ENCODE data around the gene RAD51B.
A peak's percentile ranks its signal among the peaks of the same experiment; 100 is the strongest.
"Not testable (repeated sequence)": the region's sequence is repeated elsewhere in the genome, so short reads cannot be mapped to it uniquely, and the experiment has no call there.

Gene RAD51B

DNA sequence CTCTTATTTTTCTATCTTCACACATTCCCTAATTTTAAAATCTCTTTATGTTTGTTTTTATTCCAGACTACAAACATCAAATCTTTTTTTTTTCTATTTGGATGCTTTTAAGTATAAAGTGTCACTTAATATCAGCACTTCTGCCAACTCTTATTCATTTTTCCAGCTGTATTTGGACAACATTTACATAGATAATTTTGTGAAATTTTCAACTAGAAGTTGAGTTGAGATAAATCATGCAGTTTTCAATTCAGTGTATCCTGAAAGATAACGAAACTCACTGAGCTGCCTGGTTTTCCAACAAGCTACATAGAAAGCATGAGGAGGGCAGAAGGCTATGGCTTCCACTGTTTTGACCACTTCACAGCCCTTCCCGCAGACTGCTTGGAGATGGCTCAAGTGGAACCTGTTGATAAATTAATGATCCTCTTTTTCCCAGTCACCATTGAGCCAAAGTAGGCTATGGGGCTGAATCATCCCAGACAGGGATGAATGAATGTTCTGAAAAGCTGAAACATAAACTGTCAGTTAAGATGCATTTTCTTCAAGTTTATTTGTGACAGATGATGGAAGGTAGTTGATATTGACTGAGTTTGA is 213.9 kb downstream of the RAD51B start:
- FAIRE-seq = peak; percentile 64

DNA sequence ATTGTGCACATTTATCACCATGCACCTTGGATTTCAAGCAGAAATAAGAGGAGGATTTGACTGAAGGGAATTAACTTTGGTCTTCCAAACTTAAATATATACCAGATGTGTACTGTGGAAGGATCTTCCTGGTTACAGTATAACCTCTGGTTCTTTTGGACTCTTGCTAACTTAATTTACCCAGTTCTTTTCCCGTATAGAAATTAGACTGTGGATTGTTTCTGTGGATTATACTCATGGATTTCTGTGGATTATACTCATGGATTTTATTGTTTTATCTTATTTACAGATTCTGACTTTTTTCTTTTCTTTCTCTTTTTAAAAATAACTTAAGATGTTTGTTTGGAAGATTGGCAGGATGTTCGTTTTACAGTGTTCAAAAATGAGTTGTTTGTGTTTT is 215.3 kb downstream of the RAD51B start:
- no peak for FAIRE-seq

DNA sequence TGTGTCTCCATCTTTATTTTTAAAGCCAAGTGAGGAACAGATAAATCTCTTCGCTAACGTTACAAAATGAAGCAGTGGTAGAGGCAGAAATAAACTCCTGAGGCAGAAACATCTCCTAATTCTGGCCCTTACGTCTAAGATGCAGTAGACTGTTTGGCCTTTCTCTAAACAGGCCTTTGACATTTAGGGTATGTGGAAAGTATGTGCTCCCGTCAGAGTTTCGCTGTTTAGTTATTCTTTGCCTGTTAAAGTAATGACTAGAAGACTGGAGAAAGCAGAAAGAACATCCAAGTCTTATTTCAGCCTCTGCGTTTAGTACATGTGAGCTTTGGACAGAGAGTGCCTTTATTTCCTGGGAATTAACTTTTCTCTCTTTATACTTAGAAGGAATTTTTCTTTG is 216.6 kb downstream of the RAD51B start:
- FAIRE-seq = no peak

DNA sequence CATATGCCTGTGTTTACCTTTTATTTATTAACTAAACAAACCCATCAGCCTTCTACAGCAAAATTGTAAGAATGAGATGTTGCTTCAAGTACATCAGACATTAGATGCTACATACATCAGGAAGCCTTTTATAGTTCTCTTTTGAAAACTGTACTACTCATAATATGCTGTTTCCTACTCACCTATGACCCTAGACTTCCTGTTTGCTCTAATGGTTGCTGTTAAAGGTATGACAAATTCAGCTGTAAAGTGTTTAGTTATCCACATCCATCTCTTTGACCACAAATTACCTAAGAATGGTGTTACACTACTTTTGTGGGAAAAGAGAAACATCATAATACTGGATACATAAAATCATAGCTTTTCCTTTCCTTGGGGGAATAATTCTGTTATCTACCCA is 220.0 kb downstream of the RAD51B start:
- FAIRE-seq = no peak

DNA sequence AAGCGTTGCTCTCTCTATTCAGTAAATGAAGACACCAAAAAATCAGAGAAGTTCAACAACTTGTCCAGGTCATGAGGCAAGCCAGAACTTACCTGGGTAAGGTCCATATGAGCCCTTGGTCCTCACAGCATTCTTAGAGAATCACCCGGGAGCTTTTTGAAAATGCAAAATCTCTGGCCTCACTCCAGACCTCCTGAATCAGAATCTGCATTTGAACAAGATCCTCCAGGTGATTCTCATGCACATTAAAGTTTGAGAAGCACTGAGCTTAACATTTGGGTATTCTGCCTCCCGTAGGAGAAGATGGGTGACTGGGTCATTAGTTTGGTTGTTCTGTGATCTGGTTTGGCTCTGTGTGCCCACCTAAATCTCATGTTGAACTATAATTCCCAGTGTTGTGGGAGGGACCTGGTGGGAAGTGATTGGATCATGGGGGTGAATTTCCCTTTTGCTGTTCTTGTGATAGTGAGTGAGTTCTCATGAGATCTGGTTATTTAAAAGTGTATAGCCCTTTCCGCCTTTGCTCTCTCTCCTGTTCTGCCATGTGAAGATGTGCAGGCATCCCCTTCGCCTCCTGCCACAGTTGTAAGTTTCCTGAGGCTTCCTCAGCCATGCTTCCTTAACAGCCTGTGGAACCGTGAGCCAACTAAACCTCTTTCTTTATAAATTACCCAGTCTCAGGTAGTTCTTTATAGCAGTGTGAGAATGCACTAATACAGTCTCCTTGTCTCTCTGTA is 221.2 kb downstream of the RAD51B start:
- FAIRE-seq = no peak

DNA sequence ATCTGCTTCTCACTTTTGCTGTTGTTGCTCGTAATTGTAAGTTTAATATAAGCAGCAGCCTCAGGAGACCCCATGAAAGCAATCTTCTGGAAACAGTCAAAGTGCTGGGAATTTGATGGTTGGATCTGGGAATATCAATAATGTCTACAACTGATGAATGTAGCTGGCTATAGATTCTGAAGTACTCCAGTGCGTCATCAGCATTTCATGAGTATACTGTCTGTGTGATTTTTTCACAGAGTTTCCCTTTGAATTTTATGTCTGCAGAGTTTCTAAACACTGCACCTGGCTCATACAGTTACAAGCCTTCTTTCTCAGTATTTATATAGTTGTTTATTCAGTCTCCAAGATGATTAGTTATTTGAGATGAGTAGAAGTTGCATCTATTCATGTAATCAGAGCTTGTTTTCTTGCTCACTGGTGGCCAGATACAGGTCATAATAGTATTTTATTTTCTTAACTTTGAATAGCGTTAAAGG is 222.3 kb downstream of the RAD51B start:
- FAIRE-seq = no peak

DNA sequence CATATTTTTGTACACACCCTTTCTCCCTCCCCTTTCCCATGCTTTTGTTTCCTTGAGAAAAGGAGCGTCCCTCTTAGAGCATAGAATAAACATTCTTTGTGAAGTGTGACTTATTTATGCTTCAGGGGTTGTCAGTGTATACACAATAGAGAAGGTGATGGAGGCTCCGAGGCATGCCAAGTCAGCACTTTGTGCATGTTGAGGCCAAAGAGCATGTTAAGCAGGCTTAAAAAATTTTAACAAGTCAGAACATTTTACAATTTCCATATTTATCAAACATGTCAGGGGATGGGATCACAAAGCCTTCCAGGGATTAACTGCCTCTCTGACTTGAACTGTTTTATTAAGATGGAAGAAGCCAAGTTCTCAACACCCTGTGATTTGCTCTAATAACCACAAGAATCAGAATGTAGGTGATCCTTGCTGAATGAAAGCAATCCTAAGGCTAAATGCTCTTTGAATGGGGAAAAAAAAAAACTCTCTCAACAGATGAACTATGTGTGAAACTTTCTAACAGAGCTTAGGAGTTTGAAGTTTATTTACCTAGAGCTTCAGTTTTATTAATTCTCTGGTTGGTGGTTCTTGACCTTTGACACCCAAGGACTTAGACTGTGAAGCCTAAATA is 223.1 kb downstream of the RAD51B start:
- no peak for FAIRE-seq

DNA sequence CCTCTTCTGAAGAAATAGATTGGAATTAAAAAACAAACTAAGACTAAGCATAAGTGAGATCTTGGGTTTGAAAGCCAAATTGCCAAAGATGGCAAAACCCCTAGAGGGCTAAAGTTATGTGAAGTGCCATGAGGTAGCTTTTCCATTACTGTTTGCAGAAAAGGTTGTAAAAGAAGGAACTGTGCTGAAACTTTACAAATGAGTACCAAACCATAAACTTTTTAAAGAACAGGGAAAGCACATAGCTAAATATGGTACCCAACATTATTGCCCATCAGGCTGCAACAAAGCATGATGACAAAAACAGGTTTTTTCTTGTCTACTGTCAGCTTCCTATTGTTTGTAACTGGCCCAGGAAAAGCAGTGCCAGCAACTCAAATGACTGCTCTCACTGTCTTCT is 224.2 kb downstream of the RAD51B start:
- FAIRE-seq = no peak

DNA sequence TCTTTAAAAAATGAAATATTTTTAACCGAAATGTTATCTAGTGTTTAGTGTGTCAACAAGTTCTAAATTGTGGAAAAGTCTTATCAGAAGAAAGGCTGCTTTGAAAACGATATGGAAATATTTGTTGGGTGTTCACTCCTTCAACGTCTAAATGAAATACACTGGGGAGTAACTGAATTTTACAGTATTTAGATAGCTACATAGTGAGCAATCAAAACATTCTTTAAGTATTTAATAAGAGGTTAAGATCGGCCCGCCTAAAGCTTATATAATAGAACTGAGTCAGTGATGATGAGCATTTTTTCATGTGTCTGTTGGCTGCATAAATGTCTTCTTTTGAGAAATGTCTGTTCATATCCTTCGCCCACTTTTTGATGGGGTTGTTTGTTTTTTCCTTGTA is 228.3 kb downstream of the RAD51B start:
- no peak for FAIRE-seq

DNA sequence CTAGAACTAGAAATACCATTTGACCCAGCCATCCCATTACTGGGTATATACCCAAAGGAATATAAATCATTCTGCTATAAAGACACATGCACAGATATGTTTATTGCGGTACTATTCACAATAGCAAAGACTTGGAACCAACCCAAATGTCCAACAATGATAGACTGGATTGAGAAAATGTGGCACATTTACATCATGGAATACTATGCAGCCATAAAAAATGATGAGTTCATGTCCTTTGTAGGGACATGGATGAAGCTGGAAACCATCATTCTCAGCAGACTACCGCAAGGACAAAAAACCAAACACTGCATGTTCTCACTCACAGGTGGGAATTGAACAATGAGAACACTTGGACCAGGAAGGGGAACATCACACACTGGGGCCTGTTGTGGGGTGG is 229.2 kb downstream of the RAD51B start:
- not testable (repeated sequence) for FAIRE-seq

DNA sequence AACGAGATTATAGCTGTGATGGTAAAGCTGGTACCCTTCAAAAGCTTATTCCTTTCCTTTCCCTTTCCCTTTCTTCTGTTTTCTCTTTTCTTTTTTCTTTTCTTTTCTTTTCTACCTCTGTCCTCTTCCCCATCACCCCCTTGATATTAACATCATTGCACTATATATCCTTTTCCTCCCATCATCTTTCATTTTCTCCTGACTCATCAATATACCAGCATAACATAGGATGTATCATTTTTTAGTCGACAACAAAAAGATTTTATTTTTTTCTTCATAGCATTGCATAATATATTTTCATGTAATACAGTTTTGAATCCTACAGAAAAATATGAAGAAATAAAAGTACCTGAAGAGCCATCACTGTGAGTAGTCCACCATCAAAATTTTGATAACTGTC is 230.6 kb downstream of the RAD51B start:
- no peak for FAIRE-seq

DNA sequence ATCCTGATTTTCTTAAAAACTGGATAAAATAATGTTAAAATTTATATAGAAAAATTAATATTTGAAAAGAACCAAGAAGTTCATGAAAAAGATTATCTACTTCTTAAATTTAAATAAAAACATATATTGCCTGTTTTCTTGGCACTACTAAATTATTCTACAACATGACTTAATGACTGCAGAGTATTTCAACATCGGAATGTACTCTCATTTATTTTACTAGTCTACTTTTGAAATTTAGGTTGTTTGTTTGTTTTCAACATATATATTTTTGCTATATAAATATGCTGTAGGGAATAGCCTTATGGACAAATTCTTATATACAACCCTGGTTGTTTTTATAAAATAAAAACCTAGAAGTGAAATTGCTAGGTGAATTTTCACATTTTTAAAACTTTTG is 231.6 kb downstream of the RAD51B start:
- no peak for FAIRE-seq

DNA sequence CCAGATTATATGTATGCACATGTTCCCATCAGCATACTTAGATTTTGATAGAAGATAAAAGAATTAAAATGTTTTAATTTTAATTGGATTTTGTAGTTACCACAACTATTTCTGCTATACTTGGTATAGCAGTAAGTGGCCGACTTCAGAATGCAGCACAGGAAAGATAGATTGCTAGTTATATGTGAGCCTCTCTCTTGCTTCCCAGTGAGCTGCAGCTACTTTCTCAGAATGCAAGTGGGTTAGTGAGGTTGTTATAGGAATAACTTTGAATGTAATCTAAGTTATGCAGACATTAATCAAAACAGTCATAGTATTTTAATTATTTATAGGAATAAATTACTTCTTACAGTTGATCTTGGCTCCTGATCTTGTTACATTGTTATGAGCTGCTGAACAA is 240.6 kb downstream of the RAD51B start:
- FAIRE-seq = no peak

DNA sequence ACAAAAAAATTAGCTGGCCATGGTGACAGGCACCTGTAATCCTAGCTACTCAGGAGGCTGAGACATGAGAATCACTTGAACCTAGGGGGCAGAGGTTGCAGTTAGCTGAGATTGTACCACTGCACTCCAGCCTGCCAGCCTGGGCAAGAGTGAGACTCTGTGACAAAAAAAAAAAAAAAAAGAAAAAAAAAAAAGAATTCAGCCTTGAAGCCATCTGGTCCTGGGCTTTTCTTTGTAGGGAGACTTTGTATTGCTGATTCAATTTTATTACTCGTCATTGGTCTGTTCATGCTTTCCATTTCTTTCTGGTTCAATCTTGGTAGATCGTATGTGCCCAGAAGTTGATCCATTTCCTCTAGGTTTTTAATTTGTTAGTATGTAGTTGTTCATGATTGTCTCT is 243.1 kb downstream of the RAD51B start:
- FAIRE-seq = no peak

DNA sequence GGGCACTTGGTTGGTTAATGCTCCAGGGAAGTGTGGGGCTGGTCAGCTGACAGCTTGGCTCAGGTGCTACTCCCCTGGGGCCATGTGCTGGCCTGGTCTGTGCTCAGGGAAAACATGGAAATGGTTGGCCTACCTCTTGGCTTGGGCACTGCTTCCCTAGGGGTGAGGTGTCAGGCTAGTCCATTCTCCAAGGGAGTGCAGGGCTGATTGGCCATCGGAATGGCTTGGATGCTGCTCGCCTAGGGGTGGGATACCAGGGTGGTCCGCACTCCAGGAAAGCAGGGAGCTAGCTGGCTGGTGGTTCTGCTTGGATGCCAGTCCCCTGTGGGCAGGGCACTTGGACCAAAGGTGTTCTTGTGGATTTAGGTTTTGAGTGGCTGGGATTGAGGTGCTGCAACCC is 245.7 kb downstream of the RAD51B start:
- FAIRE-seq = no peak

DNA sequence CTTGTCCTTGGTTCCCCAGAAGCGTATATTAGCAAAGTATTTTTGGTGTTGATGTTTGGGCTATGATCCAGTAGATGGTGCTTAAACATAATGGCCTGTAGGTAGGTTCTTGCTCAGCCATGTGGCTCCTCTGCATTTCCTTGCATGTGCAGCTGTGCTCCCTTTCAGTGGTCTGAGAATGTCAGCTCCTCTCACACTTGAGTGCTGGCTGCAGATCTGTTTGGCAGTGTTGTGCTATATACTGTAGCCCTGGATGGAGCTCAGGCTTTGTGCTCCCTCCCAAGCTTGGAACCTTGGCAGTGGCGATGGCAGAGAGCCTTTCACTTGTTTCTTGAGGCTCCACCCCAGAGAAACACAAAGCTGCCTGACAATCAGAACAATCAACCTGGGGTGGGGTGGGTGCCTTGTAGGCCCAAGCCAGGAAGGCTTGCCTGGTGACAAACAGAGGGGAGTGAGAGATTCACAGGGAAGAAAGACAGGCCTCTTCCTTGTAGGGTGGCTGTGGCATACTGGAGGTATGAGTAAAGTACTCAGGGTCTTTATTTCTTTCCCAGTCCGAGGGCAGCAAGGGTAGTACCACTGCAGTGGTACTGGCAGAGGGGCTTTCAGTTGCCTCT is 255.3 kb downstream of the RAD51B start:
- no peak for FAIRE-seq

DNA sequence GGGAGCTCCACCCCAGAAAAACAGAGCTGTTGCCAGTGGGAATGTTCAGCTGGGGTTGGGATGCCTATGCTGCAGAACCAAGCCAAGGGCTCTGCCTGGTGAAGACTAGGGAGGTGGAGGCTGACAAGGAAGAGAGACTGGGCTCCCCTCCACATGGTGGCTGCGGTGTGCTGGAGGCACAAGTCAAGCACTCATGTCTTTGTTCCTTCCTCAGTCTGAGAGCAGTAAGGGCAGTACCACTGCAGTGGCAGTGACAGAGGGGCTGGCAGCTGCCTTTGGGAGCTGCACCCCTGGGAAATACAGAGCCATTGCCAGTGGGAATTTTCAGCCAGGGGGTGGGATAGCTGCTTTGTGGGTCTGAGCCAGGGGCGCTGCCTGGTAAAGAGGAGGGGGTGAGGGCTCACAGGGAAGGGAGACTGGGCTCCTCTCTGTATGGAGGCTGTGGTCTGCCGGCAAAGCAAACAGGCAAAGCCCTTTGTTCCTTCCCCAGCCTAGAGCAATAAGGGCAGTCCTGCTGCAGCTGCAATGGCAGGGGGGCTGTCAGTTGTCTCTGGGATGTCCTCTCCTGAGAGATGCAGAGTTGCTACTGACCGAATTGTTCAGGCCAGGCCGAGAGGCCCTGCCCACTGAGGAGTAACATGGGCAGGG is 255.9 kb downstream of the RAD51B start:
- FAIRE-seq = no peak

DNA sequence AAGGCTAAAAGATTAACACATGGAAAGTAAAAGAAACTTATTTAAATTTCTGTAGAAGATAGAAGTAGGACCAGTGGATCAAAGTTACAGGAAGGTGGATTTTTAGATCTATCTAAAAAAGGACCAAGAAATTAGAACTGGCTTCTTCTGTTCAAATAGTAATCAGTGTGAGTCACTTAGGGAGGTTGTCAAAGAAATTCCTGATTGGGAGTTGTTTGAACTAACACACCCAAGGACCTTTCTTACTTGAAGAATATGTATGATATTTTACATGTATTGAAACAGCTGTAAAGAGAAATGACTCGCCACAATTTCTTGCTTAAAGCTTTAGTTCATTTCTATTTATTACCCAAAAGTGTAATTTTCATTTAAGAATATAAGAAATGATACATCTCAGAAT is 256.9 kb downstream of the RAD51B start:
- no peak for FAIRE-seq

DNA sequence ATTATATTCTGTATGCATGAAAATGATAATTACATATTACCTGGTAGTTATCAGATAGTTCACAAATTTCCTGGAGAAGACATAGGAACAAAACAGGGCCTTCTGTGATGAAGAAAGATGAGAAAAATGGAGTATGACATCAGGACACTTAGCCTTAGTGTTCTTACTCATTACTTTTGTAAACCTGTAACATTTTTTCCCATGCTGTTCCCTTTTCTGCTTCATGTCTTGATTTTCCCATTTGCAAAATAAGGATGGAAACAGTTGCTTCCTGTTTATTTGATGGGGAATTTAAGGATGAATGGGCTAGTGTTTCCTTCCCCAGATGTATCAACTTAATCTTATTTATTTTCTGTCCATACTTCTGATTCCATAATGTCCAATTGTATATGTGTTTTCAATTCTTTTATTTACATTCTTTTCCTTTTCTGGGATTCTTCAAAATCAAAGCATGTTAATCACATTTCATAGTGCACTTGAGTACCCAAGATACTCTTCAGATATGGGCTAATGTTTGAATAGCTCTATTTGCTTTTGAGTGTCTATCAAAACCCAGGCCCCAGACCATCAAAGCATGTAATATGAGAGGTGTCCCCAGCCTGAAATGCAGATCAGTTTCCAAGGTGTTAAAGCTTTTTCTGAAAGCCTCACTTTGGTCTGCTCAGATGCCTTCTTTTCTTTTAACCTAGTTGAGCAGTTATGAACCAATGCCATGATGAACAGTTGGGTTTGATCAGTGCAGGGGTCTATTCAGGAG is 260.5 kb downstream of the RAD51B start:
- FAIRE-seq = no peak

DNA sequence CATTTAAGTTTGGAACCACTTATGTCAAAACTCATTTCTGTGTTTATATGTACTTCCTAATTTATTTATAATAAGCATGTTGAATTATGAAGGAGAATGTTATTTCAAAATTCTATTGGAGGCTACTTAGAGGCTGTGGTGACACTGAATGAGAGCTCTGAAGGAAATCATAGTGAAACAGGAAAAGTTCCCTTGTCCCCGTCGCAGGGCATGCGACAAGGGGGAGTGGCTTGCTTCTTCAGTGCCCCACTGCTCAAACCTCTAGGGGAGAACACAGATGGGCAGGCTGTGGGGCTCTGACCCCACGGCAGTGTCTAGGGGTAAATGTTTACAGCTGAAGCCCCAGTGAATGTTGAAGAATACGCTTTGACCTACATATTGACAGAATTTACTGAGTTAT is 261.9 kb downstream of the RAD51B start:
- no peak for FAIRE-seq

DNA sequence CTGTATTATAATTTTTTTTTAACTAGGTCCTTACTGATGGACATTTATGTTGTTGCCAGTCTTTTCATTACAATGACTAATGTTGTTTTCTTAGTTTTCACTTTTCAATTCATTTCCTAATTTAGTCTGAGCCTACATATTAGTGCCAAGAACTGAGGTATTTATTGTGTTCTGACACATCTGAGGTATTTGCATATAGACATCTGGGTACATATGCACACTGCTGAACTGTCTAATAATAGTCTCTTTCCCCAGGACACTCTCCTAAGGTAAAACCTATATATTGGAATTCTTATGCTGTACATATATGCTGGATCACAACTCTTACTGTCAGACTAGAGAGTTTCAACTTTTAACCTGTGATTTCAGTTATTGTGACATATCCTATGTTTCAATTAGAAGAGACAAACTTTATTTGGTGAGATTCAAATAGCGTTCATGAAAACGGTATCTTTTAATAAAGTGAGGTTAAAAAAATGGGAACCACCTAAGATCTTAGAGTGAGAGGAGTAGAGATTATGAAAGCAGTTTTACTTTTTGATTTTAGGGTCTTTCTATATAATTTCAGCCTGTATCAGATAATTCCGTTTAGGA is 263.2 kb downstream of the RAD51B start:
- FAIRE-seq = no peak

DNA sequence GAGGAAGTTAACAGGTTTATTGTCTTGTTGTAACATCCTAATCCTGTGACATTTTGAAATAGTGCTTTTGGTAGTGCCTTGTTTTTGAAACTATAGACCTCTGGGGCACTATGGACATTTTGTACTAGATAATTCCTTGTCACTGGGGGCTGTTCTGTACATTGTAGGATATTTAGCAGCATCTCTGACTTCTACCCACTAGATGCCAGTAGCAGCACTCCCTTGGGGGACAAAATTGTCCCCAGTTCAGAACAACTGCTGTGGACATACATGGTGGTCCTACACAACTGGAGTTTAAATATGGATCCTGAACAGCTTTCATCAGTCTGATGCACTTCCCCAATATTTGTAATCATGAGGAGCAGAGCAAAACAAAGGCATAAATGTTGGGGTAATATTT is 264.7 kb downstream of the RAD51B start:
- FAIRE-seq = no peak
